Aorta (tissue), 5 donors: ENCODE data around the gene PCDH9. TPM values are rescaled to one million over a fixed set of nuclear protein-coding genes. Genes with fewer than 3 reads are reported as not detected.

Experiments used
- ATAC-seq: fragments of 200-7000 bp; cut with Tn5 transposase; one replicate; pipeline ENCODE4 v1.9.1; 2022; ENCODE audit warnings: moderate library complexity; ENCODE audit not compliant: low FRiP score
- DNase-seq, 2 donors: peaks; one replicate each; pipeline ENCODE4 v3.0.0-alpha.2; 2020
- H3K27ac ChIP-seq, 2 donors: one replicate each; pipeline ENCODE4 v1.5.1; 2013; ENCODE audit warnings: low read length in 2 of 2, mild to moderate bottlenecking in 2 of 2, moderate library complexity in 2 of 2, control low read depth in 1 of 2, inconsistent platforms in 1 of 2, low read depth in 1 of 2
- H3K27me3 ChIP-seq, 2 donors: one replicate each; pipeline ENCODE4 v1.6.1; 2013; ENCODE audit warnings: control low read depth in 1 of 2, low read length in 1 of 2, mild to moderate bottlenecking in 1 of 2, moderate library complexity in 1 of 2; ENCODE audit not compliant: insufficient read depth in 2 of 2, control insufficient read depth in 1 of 2
- H3K36me3 ChIP-seq, 2 donors: one replicate each; pipeline ENCODE4 v1.6.1; 2013; ENCODE audit warnings: control low read depth in 1 of 2, low read length in 1 of 2, mild to moderate bottlenecking in 1 of 2; ENCODE audit not compliant: insufficient read depth in 2 of 2, control insufficient read depth in 1 of 2
- H3K4me1 ChIP-seq, 2 donors: one replicate each; pipeline ENCODE4 v1.6.1; 2013; ENCODE audit warnings: low read length in 2 of 2, control low read depth in 1 of 2, mild to moderate bottlenecking in 1 of 2, moderate library complexity in 1 of 2; ENCODE audit not compliant: insufficient read depth in 2 of 2, control insufficient read depth in 1 of 2
- H3K4me3 ChIP-seq, 2 donors: one replicate each; pipeline ENCODE4 v1.5.1; 2013; ENCODE audit warnings: low read length in 2 of 2, control low read depth in 1 of 2, mild to moderate bottlenecking in 1 of 2
- H3K9me3 ChIP-seq: one replicate; pipeline ENCODE4 v1.6.1; 2013; ENCODE audit warnings: mild to moderate bottlenecking, low read length; ENCODE audit not compliant: control insufficient read depth
- WGBS, 2 donors: extraction: QIAGEN DNeasy Blood & Tissue Kit; methylation state at CpG; one replicate each; pipeline ENCODE4 v1.1.7; 2013; 5-methylcytosine and 5-hydroxymethylcytosine counted together
- intact Hi-C, 2 donors: fragments of 100-400 bp; cut with DNase I; formaldehyde crosslinking; loops; one replicate each; pipeline versions ENCODE4 v1.14.2 to v1.15.0; 2022
- long read RNA-seq, 2 donors: library from polyadenylated mRNA; unstranded; transcript quantifications; one replicate each; pipeline ENCODE4 v2.0.0, GENCODE V29; 2020 to 2021
- polyA plus RNA-seq, 2 donors: library from polyadenylated mRNA; stranded (reverse); fragments of 200-250 nt; gene quantifications; one replicate each; pipeline ENCODE4 v1.2.3, GENCODE V29; 2013
- total RNA-seq, 2 donors: library from RNA; stranded (reverse); fragmentation: NEBNext Ultra II Directional; extraction: Animal tissue kit (Norgen Biotek cat#: 25700); gene quantifications; one replicate each; pipeline ENCODE4 v1.2.1, GENCODE V29; 2021
- donor health status: healthy with polysubstance abuse.
- donor health status: Bipolar disorder and iron deficiency.
- donor health status: DM: no; HTN: no; CAD: no.
- donor health status: DM: no; HTN: no; CAD: no.
- donor health status: DM: yes; HTN: yes; CAD: no.

The PCDH9 gene
- total RNA-seq (1 to 10 TPM; 6.0 to 6.3 TPM), polyA plus RNA-seq (1 to 10 TPM in 1 of 2 donors, under 1 TPM in 1; 0.38 to 2.4 TPM)
- long read RNA-seq, donor 1, full-length matches to known transcripts, result 4 of 18 reads
- long read RNA-seq, donor 1, partial matches to known transcripts, result 0 of 18 reads
- long read RNA-seq, donor 1, other reads (novel, unspliced or antisense), result 14 of 18 reads
- long read RNA-seq, donor 2, full-length matches to known transcripts, result 2 of 12 reads
- long read RNA-seq, donor 2, partial matches to known transcripts, result 0 of 12 reads
- long read RNA-seq, donor 2, other reads (novel, unspliced or antisense), result 10 of 12 reads

DNA sequence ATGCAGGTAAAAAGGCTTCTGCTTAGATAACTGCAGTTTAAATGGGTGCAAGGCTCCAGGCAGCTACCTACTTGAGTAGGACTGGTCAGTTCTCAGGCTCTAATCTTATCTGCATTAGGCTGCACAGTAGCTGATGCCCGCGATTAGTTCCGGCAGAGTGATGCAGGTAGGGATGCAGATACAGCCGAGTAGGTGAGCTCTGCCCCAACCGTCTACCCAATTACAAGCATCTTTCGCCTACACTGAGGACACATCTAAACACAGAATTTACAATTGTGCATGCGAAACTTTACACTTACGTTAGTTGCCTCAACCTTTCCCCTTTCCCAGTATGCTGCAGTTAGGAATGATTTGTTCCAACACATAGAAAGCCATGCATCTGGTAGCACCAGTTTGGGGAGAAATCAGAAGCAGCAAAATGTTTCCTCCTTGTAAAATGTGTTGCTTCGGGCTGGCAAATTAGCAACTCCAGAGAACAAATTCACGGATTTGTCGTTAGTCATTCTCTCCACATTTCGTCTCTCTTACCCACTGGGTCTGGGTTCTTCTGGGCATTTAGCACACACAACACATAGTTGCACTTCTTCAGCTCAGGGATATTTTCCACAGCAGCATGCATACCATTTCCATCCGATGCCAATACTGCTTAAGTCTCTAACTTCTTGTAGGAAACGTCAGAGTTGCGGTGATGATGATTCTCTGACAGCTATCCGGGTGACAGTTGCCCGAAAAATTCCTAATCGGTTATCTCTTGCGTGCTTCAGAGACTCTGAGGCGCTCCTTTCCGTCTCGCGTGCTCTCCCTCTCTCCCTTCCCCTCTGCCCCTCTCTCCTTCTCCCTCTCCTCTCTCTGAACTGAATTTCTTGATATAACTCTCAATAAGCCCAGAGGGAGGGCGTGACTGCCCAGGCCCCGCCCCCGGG is at the start of gene PCDH9:
PCDH9 (minus strand) TSS at position 856 of the 923 bp plus-strand sequence. CDS start 1,896 bp downstream, outside the sequence.
- Histone ChIP-seq H3K36me3 (no peaks in the 10 kb centered on the region), H3K4me1 (peaks cover 0 to 6% of the 10 kb centered on the region in 2 donors), H3K9me3 (no peaks in the 10 kb centered on the region), H3K27me3 (no peaks in the 10 kb centered on the region), H3K4me3 (peak within 1 kb of the TSS; percentile 68 to 91), H3K27ac (peak within 1 kb of the TSS; percentile 28 to 81)
- WGBS, 2 donors, result 0 to 1% methylated on average over 26 of the region's 26 CpGs
- ATAC-seq, result peak; percentile 2
- intact Hi-C loops, result loop anchor here (5.0 to 10.0 kb wide), 2 partner anchors 1572 to 1575 kb away; no protein-coding TSS in a partner anchor
- no peak for DNase-seq

GRCh38 chr13:67278235-67278634 is 48.1 kb upstream of the PCDH9 start:
- Histone ChIP-seq H3K9me3 (no peaks in the 10 kb centered on the region), H3K4me3 (no peak overlapping the region), H3K27ac (no peak overlapping the region), H3K4me1 (no peaks in the 10 kb centered on the region), H3K36me3 (no peaks in the 10 kb centered on the region), H3K27me3 (no peaks in the 10 kb centered on the region)
- ATAC-seq (no peak), DNase-seq (no peak)
- 50 to 56% methylated on average over 2 of the region's 2 CpGs for WGBS, 2 donors
- intact Hi-C loops, result no loop called here

DNA sequence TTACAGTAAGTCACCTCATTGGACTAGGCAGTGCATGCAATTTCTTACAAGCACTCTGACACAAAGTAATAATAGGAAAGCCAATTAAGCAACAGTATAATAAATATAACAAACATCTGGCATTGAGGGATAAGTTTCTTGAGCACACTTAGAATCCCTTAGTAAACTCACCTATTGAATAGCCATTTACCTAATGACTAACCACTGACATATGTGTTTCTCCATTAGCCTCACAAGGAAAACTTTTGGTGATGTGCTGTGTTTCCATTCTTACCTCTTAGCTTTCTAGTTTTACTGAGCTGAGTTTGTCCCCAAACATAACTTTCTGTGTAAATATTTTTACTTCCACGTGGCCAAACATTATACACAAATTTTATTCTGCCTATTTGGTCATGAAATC is 47.4 kb upstream of the PCDH9 start:
- DNase-seq (no peak), ATAC-seq (no peak)
- Histone ChIP-seq H3K9me3 (no peaks in the 10 kb centered on the region), H3K4me1 (no peaks in the 10 kb centered on the region), H3K27ac (no peak overlapping the region), H3K36me3 (no peaks in the 10 kb centered on the region), H3K27me3 (no peaks in the 10 kb centered on the region), H3K4me3 (no peak overlapping the region)
- WGBS, 2 donors, result 51 to 56% methylated on average over 1 of the region's 1 CpG
- intact Hi-C loops, result no loop called here

- Histone ChIP-seq H3K4me1 (no peaks in the 10 kb centered on the region), H3K27ac (no peak overlapping the region), H3K9me3 (no peaks in the 10 kb centered on the region), H3K4me3 (no peak overlapping the region), H3K27me3 (no peaks in the 10 kb centered on the region), H3K36me3 (no peaks in the 10 kb centered on the region)
- no peak for ATAC-seq
- DNase-seq, result no peak
- intact Hi-C loops, result no loop called here
- 51% methylated on average over 6 of the region's 6 CpGs for WGBS, 2 donors
Observed at GRCh38 chr13:67275351-67275960, 45.3 kb upstream of the PCDH9 start.

DNA sequence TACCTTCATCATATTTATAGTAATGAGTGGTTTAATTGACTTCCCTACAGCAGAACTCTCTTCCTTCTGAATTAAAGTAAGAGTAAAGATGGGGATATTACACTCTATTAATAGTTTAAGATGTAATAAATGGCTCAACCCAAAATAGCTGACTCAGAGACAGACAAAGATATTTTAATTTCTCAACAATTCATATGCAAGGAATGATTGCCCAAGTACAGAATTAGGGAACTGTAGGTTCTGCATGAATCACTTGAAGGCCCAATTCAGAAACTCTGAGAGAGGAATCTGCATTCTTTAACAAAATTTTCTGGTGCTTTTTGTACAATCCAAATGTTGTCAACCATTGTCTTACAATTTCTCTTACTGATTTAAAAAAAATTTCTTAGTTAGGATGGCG is 42.9 kb upstream of the PCDH9 start:
- Histone ChIP-seq H3K27me3 (no peaks in the 10 kb centered on the region), H3K4me3 (no peak overlapping the region), H3K4me1 (no peaks in the 10 kb centered on the region), H3K36me3 (no peaks in the 10 kb centered on the region), H3K27ac (no peak overlapping the region), H3K9me3 (no peaks in the 10 kb centered on the region)
- 89% methylated on average over 1 of the region's 1 CpG for WGBS, 2 donors
- intact Hi-C loops, result no loop called here
- DNase-seq (no peak), ATAC-seq (no peak)

DNA sequence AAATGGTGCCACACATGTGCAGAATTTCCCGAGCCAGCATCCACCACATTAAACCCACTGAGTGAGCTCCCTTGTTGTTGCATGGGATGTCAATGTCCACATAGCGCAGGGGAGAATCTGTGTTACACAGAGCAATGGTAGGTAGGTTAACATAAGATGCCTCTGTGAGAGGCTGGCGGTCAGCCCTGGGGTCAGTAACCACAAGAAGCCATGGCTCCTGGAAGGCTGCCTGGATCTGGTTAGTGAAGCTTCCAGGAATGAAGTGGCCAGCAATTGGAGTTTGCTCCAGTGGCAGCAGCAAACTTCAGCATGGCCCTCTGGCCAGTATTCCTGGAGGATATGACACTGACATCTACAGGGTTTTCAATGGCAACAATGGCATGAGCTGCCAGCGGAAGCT is 37.0 kb upstream of the PCDH9 start:
- no peak for DNase-seq
- Histone ChIP-seq H3K4me1 (no peaks in the 10 kb centered on the region), H3K9me3 (peaks cover 1% of the 10 kb centered on the region), H3K36me3 (no peaks in the 10 kb centered on the region), H3K27ac (no peak overlapping the region), H3K27me3 (peaks cover 0 to 1% of the 10 kb centered on the region in 2 donors), H3K4me3 (no peak overlapping the region)
- intact Hi-C loops, result no loop called here
- WGBS, 2 donors, result 96 to 97% methylated on average over 4 of the region's 4 CpGs
- no peak for ATAC-seq

GRCh38 chr13:67259208-67259607 is 29.1 kb upstream of the PCDH9 start:
- no peak overlapping the region for H3K27ac ChIP-seq
- H3K36me3 ChIP-seq, result no peaks in the 10 kb centered on the region
- ATAC-seq (no peak), DNase-seq (no peak)
- no peaks in the 10 kb centered on the region for H3K9me3 ChIP-seq
- 84 to 85% methylated on average over 5 of the region's 5 CpGs for WGBS, 2 donors
- H3K4me1 ChIP-seq, result no peaks in the 10 kb centered on the region
- H3K27me3 ChIP-seq, result peaks cover 0 to 1% of the 10 kb centered on the region in 2 donors
- intact Hi-C loops, result no loop called here
- H3K4me3 ChIP-seq, result no peak overlapping the region

GRCh38 chr13:67258482-67258881 is 28.3 kb upstream of the PCDH9 start:
- Histone ChIP-seq H3K27me3 (peaks cover 0 to 1% of the 10 kb centered on the region in 2 donors), H3K4me1 (no peaks in the 10 kb centered on the region), H3K36me3 (no peaks in the 10 kb centered on the region), H3K27ac (no peak overlapping the region), H3K4me3 (no peak overlapping the region), H3K9me3 (no peaks in the 10 kb centered on the region)
- WGBS, 2 donors, result 77 to 81% methylated on average over 1 of the region's 1 CpG
- ATAC-seq (no peak), DNase-seq (no peak)
- intact Hi-C loops, result no loop called here
